HG02943 (cell line): ENCODE results near the gene EXOC6B.
A peak's percentile ranks its signal among the peaks of the same experiment; 100 is the strongest.

Experiments used
- ATAC-seq: cut with Tn5 transposase; IDR thresholded peaks from one replicate; pipeline ENCODE4 v1.9.1; 2021; ENCODE audit warnings: mild to moderate bottlenecking, low read depth, moderate library complexity; ENCODE audit not compliant: unreplicated experiment

Gene EXOC6B

DNA sequence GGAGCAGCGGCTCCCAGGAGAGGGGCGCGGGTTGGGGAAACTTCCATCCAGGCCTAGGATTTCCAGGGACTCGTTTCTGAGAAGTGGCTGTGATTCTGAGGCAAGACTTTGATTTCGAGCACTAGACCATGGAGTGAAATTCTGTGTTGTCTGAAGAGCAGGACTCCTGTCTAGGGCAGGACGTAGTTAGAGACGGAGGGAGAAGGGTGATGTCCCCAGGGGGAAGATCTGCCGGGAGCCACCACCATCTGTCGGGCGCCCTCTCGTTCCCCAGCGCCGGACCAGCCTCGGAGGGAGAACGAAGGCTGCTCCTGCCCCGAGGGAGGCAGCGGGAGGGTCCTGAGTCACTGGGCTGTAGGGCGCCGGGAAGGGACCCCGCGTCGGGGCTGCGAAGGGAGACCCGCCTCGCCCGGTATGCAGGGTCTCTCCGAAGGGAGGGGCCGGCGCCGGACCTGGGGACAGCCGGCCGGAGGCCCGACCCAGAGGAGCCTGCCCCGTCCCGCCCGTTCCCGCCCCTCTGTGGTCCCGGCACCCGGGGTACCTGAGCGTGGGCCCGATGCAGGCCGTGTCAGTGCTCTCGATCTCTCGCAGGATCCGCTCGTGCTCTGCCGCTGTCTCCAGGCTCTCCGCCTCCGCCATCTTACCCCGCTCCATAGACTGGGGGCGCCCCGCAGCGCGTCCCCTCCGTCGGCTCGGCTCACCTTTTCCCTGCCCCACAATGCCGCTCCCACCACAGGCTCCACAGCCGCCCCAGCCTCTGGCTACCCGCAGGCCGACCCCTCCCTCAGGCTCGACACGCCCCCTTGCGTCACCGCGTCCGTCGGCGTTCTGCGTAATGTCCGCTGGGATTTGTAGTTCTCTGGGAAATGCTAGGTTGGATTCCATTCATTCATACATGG lies at the start of gene EXOC6B:
Gene EXOC6B (minus strand): TSS at position 777 of the 899 bp plus-strand sequence.
- ATAC-seq = peak; percentile 96

DNA sequence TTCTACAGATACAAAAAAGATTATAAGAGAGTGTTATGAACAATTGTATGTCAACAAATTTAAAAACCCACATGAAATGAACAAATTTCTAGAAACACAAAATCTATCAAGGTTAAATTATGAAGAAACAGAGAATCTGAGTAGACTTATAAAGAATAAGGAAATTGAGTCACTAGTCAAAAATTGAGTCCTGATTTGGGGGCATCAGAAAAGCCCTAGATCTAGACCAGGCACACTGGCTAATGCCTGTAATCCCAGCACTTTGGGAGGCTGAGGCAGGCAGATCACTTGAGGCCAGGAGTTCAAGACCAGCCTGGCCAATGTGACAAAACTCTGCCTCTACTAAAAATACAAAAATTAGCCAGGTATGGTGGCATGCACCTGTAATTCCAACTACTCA lies 46.0 kb upstream of the EXOC6B start:
- ATAC-seq = no peak

GRCh38 chr2:72871060-72871459 lies 45.2 kb upstream of the EXOC6B start:
- no peak for ATAC-seq

DNA sequence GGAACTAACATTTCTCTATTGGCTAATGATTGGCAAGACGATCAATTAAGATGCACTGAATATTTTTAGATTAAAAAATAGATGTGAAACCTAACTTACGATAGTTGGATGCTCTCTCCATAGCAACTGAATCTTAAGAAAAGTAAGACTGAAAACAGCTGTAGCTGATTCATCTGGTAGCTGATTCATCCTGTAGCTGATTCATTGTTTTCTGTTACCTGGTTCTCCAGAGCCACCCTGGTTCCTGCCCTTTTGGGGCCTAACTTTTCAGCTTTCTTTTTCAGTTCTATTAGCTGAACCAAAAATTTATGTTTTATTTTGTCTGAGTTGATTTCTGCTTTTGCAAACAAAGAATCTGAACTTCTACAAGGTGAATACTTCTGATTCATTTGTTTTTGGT lies 38.7 kb upstream of the EXOC6B start:
- ATAC-seq = no peak

DNA sequence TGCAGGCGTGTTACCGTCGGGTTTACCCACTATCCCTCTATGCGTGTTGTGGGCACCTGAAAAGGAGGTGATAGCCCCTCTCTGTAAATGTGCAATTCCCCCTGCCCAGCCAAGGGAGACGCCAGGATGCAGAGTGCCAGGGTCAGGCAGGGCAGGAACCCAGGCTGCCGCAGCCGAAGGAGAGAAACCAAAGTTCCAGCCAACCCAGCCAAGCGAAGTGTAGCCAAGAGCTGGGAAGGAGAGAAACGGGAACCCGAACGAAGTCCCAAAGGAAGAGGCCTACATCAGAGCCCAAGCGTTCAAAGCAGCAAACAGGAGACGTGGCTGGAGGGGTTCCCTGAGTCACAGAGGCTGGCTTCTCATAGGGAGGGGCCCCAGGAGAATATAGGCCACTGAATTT lies 37.2 kb upstream of the EXOC6B start:
- ATAC-seq = no peak

DNA sequence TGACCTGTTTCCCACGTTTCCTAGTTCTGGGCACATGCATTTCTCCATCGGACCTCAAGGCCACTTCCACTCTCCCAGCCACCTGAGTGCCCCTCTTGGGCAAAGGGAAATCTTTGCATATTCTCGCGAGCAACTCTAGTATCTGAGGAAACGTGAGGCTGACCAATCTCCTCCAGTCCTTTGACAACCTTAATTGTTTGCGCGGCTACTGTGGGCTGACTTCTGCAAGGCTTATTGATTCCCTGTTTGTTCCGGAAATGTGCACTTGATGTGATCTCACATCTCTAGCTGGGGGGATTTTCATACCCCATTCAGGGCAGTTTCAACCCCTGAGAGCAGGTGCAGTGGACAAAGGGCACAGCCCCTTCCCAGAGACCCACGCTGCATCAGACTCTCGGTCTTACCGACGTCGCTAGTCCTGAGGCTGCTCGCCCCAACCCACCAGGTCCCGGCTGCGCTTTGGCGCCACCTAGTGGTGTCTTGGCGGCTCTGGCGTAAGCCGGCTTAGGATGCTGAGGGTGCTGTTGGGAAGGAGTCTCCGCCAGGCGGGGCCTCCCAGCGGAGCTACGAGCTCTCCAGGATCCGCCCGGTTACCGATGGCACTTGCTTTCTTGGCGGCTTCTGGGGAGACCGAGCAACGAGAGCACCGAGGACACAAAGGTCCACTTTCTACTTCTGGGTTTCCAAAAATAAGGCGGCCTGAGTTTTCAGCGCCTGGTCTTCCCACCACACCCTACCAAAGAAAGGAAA lies 36.6 kb upstream of the EXOC6B start:
- peak; percentile 86 for ATAC-seq

- ATAC-seq = no peak
Observed at GRCh38 chr2:72859831-72860262, 34.0 kb upstream of the EXOC6B start.

DNA sequence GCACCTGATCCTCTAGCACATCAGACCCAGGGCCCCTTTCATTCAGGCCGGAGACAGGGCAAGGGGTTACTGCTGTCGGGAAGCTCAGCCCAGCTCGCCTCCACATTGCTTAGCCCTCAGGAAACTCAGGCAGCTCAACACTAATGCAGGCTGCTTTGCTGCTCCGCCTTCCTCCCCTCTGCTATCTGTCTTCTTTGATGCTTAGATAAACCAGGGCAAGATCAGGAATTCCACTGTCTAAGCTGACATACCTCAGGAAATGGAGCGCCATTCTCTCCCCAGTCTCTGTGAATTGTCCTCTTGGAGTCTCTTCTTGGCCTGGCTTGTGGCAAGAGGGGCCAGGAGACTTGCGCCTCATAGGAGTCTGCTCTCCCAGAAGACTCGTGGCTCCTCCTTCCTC lies 25.5 kb upstream of the EXOC6B start:
- no peak for ATAC-seq

DNA sequence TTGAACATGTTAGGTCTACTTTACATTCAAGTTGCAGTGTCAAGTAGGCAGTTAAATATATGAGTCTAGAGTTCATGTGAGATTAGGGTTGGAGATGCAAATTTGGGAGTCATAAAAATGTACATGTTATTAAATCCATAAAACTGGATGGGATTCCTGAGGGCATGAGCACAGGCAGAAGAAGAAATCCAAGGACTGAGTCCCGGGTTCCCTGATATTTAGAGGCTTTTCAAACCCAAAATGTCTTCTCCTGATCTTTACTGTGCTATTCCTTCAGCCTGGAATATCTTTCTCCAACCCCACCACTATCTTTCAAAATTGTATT lies 23.3 kb upstream of the EXOC6B start:
- ATAC-seq = no peak

GRCh38 chr2:72848436-72849137 lies 22.8 kb upstream of the EXOC6B start:
- no peak for ATAC-seq

DNA sequence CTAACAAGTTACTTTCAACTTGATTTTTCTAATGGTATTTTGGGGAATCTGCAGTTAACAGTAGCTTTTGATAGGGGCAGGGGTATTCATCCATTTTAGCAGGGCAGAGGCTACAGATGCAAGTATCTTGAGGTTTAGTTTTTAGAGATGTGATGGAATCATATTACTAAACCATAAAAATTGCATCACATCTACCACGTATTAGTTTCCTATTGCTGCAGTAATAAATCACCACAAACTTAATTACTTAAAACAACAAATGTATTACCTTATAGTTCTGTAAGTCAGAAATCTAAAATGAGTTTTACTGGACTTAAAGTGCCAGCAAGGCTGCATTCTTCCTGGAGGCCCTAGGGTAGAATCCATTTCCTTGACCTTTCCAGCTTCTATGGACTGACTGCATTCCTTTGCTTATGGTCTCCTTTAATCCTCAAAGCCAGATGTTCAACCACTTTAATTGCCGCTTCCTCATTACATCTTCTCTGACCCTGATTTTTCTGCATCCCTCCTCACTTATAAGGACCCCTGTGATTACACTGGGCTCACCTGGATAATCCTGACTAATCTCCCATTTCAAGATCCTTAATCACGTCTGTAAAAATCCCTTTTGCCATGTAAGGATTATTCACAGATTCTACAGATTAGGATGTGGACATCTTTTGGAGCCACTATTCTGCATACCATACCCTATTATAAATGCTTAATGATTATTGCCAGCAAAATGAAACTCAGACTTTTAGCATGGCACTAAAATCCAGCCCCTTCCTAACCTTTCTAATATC lies 21.9 kb upstream of the EXOC6B start:
- no peak for ATAC-seq

- no peak for ATAC-seq
Observed at GRCh38 chr2:72846171-72847095, 20.6 kb upstream of the EXOC6B start.

DNA sequence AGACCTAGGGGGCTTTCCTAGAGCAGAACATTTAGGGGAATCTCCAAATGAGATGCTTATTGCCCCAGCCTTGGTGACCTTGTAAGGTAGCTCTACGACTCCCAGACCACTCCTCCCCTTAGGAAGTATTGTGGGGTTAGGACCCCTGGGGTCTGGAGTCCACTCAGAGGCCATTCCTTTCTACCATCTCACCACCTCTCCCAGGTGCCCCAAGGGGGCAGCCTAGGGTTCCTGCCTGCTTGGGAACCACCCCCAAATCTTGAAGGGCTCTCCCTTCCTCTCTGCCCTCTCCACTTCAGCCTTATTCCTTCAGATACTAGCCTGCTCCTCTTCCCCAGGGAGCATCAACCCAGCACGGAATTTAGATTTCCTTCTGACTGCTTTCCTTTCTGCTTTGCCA lies 17.5 kb upstream of the EXOC6B start:
- ATAC-seq = no peak

- no peak for ATAC-seq
Observed at GRCh38 chr2:72841462-72842125, 15.8 kb upstream of the EXOC6B start.

DNA sequence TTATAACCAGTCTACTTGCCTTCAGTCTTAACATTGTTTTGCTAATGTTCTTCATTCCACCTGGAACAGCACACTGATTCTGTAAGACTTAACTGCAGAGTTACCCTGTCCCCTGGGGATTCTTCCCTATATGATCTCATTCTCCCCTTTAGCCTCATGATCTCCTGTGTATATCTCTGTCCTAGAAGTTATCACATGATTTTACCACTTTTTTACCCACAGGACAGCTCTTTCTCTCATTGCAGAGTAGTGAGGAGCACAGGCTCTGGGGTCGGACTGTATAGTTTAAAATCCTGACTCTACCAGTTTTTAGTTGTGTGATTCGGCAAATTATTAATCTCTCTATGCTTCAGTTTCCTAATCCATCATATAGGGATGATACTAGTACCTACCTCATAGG lies 14.2 kb upstream of the EXOC6B start:
- no peak for ATAC-seq

GRCh38 chr2:72837171-72837570 lies 11.3 kb upstream of the EXOC6B start:
- ATAC-seq = no peak

- ATAC-seq = no peak
Observed at GRCh38 chr2:72835403-72835802, 9.6 kb upstream of the EXOC6B start.

DNA sequence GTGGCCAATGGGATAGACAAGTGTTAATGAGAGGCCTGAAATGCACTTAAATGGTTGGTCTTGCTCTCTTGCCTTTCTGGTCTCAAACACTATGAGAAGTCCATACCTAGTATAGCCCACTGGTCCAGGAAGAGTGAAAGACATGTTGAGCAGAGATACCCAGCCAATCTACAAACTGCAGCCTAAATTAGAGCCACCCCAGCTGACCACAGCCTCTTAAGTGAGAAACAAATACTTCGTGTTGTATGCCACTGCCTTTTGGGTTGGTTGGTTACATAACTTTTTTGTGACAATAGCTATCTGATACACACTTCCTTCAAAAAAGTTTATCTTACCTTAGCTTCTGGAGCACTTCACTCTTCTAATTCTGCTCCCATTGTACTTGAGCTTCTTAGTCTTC lies 8.8 kb upstream of the EXOC6B start:
- ATAC-seq = no peak
